HCT116 (cell line): ENCODE measurements around the gene PIK3IP1. TPM values are rescaled to one million over a fixed set of nuclear protein-coding genes. Genes with fewer than 3 reads are reported as not detected.
"Not testable (repeated sequence)": the region's sequence is repeated elsewhere in the genome, so short reads cannot be mapped to it uniquely, and the experiment has no call there.

Source experiments
- ATAC-seq: fragments of 200-7000 bp; cut with Tn5 transposase; 2 replicates; pipeline ENCODE4 v1.9.1; 2020; ENCODE audit warnings: mild to moderate bottlenecking, moderate library complexity
- BruUV-seq: library from RNA; stranded (reverse); fragments of 400-500 nt; replicated peaks from 2 replicates; lab custom pipeline; 2021; lab: Mats Ljungman, UMichigan
- CTCF ChIA-PET: fragments of 300-600 bp; sonication (Branson Sonifier 250); formaldehyde crosslinking; loops from one replicate; lab custom pipeline; 2021; ENCODE audit warnings: antibody characterized with exemption; lab: Charles Lee
- POLR2A ChIA-PET: fragments of 300-600, 350-600 bp; sonication (Branson Sonifier 250); formaldehyde crosslinking; loops from one replicate; lab custom pipeline; 2021; ENCODE audit warnings: antibody characterized with exemption; lab: Charles Lee
- RAD21 ChIA-PET, 2 experiments: fragments of 300-600 bp; sonication (Branson Sonifier 250); formaldehyde crosslinking; loops; one replicate each; lab custom pipeline; 2023; ENCODE audit warnings: low total read pairs in 2 of 2; ENCODE audit not compliant: uncharacterized antibody in 2 of 2, unreplicated experiment in 2 of 2, low non-redundant PET in 1 of 2; lab: Charles Lee
- DNase-seq: peaks from one replicate; pipeline ENCODE4 v3.0.0-alpha.2; 2010; ENCODE audit warnings: low read depth, low spot score
- H2AFZ ChIP-seq: fragments of 200-600 bp; shearing (Covaris generic), sonication (generic); 2 replicates; pipeline ENCODE4 v1.6.1; 2017; ENCODE audit warnings: low read depth, mixed run types, mixed read lengths, antibody characterized with exemption, low read length; ENCODE audit not compliant: poor library complexity, severe bottlenecking
- H3K27ac ChIP-seq: 2 replicates; pipeline ENCODE4 v1.5.1; 2012; ENCODE audit warnings: low read depth, low read length
- H3K27me3 ChIP-seq: fragments of 200-600 bp; sonication (generic); 2 replicates; pipeline ENCODE4 v1.6.1; 2016; ENCODE audit warnings: mixed run types, low read length, mixed read lengths; ENCODE audit not compliant: insufficient read depth
- H3K36me3 ChIP-seq, 2 experiments: fragments of 200-500 bp in 1 of 2; fragments of 200-600 bp in 1 of 2; sonication (Bioruptor generic) in 1 of 2; sonication (generic) in 1 of 2; 2 replicates each; pipeline versions ENCODE4 v1.5.1 to v1.6.1; 2014 to 2016; ENCODE audit warnings: low read length in 2 of 2, inconsistent platforms in 1 of 2, mixed read lengths in 1 of 2, mixed run types in 1 of 2; ENCODE audit not compliant: insufficient read depth in 2 of 2, control insufficient read depth in 1 of 2
- H3K4me1 ChIP-seq, 2 experiments: fragments of 200-600 bp in 1 of 2; sonication (generic) in 1 of 2; 2 replicates each; pipeline versions ENCODE4 v1.5.1 to v1.6.1; 2012 to 2017; ENCODE audit warnings: low read length in 2 of 2, inconsistent platforms in 1 of 2, mild to moderate bottlenecking in 1 of 2, mixed read lengths in 1 of 2, mixed run types in 1 of 2, moderate library complexity in 1 of 2; ENCODE audit not compliant: insufficient read depth in 2 of 2, control insufficient read depth in 1 of 2
- H3K4me2 ChIP-seq: fragments of 200-600 bp; sonication (generic); 2 replicates; pipeline ENCODE4 v1.6.1; 2017; ENCODE audit warnings: mixed run types, low read length, mixed read lengths
- H3K4me3 ChIP-seq, 2 experiments: fragments of 200-600 bp in 1 of 2; sonication (generic) in 1 of 2; replicated peaks in 1 of 2; 2 replicates each; pipeline ENCODE4 v1.5.1; 2011 to 2016; ENCODE audit warnings: low read length in 2 of 2, control low read depth in 1 of 2, low read depth in 1 of 2, mild to moderate bottlenecking in 1 of 2, mixed read lengths in 1 of 2, mixed run types in 1 of 2
- H3K79me2 ChIP-seq: fragments of 200-600 bp; sonication (generic); 2 replicates; pipeline ENCODE4 v1.6.1; 2017; ENCODE audit warnings: mild to moderate bottlenecking, mixed run types, low read length, moderate library complexity, mixed read lengths; ENCODE audit not compliant: insufficient read depth
- H3K9ac ChIP-seq: fragments of 200-600 bp; sonication (generic); 2 replicates; pipeline ENCODE4 v1.6.1; 2016; ENCODE audit warnings: low read length, mixed read lengths
- H3K9me2 ChIP-seq: fragments of 200-600 bp; sonication (generic), shearing (Covaris generic); 2 replicates; pipeline ENCODE4 v1.6.1; 2017; ENCODE audit warnings: mixed run types, mild to moderate bottlenecking, moderate library complexity; ENCODE audit not compliant: insufficient read depth
- H3K9me3 ChIP-seq, 2 experiments: fragments of 200-500 bp in 1 of 2; fragments of 200-600 bp in 1 of 2; sonication (Bioruptor generic) in 1 of 2; sonication (generic) in 1 of 2; 2 replicates each; pipeline ENCODE4 v1.6.1; 2014 to 2017; ENCODE audit warnings: low read length in 2 of 2, mixed read lengths in 2 of 2, inconsistent platforms in 1 of 2, low read depth in 1 of 2, mild to moderate bottlenecking in 1 of 2, mixed run types in 1 of 2, moderate library complexity in 1 of 2; ENCODE audit not compliant: control insufficient read depth in 1 of 2, insufficient read depth in 1 of 2
- H4K20me1 ChIP-seq: fragments of 200-600 bp; sonication (generic), shearing (Covaris generic); 2 replicates; pipeline ENCODE4 v1.6.1; 2017; ENCODE audit warnings: mixed run types, mild to moderate bottlenecking, moderate library complexity; ENCODE audit not compliant: insufficient read depth
- CBX3 ChIP-seq: IDR thresholded peaks from 2 replicates; pipeline ENCODE4 v1.6.1; 2012; ENCODE audit warnings: low read depth
- ELF1 ChIP-seq: IDR thresholded peaks from 2 replicates; pipeline ENCODE4 v1.6.1; 2012; ENCODE audit warnings: low read depth, borderline replicate concordance
- EZH2 ChIP-seq: fragments of 200-600 bp; sonication (generic); IDR thresholded peaks from 2 replicates; pipeline ENCODE4 v1.6.1; 2017; ENCODE audit warnings: antibody characterized with exemption, mixed run types
- EZH2phosphoT487 ChIP-seq: fragments of 200-600 bp; IDR thresholded peaks from 2 replicates; pipeline ENCODE4 v1.6.1; 2018; ENCODE audit warnings: antibody characterized with exemption, borderline replicate concordance
- JUND ChIP-seq: IDR thresholded peaks from 2 replicates; pipeline ENCODE4 v1.6.1; 2012
- POLR2A ChIP-seq: IDR thresholded peaks from 2 replicates; pipeline ENCODE4 v1.7.0; 2011; ENCODE audit warnings: borderline replicate concordance; ENCODE audit not compliant: insufficient read depth, insufficient read length; ENCODE audit errors: extremely low read depth
- SIN3A ChIP-seq: IDR thresholded peaks from 2 replicates; pipeline ENCODE4 v1.6.1; 2012; ENCODE audit warnings: low read depth
- SRF ChIP-seq: IDR thresholded peaks from 2 replicates; pipeline ENCODE4 v1.6.1; 2012; ENCODE audit warnings: low read depth
- YY1 ChIP-seq: IDR thresholded peaks from 2 replicates; pipeline ENCODE4 v1.6.1; 2011; ENCODE audit warnings: low read length, low read depth, moderate library complexity, mild to moderate bottlenecking; ENCODE audit not compliant: insufficient replicate concordance; ENCODE audit errors: extremely low read depth
- ZFX ChIP-seq: fragments of 450-650 bp; IDR thresholded peaks from 2 replicates; pipeline ENCODE4 v1.6.1; 2017
- ZNF274 ChIP-seq: fragments of 200-500 bp; sonication (Bioruptor generic); IDR thresholded peaks from 2 replicates; pipeline ENCODE4 v1.6.1; 2014; ENCODE audit warnings: mild to moderate bottlenecking, low read depth, low read length, inconsistent platforms
- intact Hi-C: fragments of 100-400 bp; cut with micrococcal nuclease; formaldehyde crosslinking; loops from 2 replicates; pipeline ENCODE4 v1.10.0; 2022
- total RNA-seq: library from RNA; stranded (reverse); gene quantifications from one replicate; pipeline ENCODE4 v1.2.1, GENCODE V29; 2021; ENCODE audit not compliant: unreplicated experiment
- TF ChIP-seq, protein P1 (sequence below): IDR thresholded peaks from 2 replicates; pipeline ENCODE4 v1.6.1; 2012
- TF ChIP-seq, protein P2 (sequence below): IDR thresholded peaks from 2 replicates; pipeline ENCODE4 v1.6.1; 2011; ENCODE audit warnings: mild to moderate bottlenecking, low read length, moderate library complexity; ENCODE audit not compliant: insufficient replicate concordance; ENCODE audit errors: extremely low read depth
- TF ChIP-seq, protein P3 (sequence below): IDR thresholded peaks from 2 replicates; pipeline ENCODE4 v1.6.1; 2012; ENCODE audit warnings: low read depth

PIK3IP1 gene
- total RNA-seq, 1 experiment from 2014 or later, result 1.6 TPM

DNA sequence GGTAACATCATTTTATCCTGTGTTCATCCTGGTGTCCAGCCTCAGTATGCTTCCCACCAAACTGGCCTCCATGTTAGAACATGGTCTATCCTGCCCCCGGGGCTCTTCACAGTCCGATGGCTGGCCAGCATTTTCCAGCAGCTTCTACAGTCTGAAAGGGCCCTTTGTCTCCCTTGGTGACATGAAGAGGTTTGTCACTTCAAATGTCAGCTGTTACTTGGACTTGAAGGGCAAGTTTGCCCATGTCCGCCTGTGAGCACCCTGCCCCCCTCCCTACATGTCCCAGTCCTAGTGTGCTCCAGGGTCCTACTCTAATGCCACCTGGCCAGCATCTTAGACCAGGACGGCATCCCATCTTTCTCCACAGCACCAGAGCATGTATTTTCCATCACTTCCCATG lies 29.1 kb upstream of the PIK3IP1 start:
- no TSS peak for BruUV-seq
- Histone ChIP-seq H3K9ac (no peak overlapping the region), H3K36me3 (peaks cover 7 to 10% of the 10 kb centered on the region in 2 experiments; a peak in 2 of 4 replicates), H3K79me2 (no peaks in the 10 kb centered on the region), H2AFZ (no peak overlapping the region), H3K9me3 (no peaks in the 10 kb centered on the region), H3K27me3 (no peaks in the 10 kb centered on the region), H3K4me2 (no peak overlapping the region), H3K4me1 (no peaks in the 10 kb centered on the region), H3K9me2 (no peaks in the 10 kb centered on the region), H4K20me1 (no peaks in the 10 kb centered on the region), H3K4me3 (no peak overlapping the region), H3K27ac (no peak overlapping the region)
- intact Hi-C loops, result no loop called here
- TF ChIP-seq, protein P1, sequence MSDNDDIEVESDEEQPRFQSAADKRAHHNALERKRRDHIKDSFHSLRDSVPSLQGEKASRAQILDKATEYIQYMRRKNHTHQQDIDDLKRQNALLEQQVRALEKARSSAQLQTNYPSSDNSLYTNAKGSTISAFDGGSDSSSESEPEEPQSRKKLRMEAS, result no peak
- TF ChIP-seq, protein P2, sequence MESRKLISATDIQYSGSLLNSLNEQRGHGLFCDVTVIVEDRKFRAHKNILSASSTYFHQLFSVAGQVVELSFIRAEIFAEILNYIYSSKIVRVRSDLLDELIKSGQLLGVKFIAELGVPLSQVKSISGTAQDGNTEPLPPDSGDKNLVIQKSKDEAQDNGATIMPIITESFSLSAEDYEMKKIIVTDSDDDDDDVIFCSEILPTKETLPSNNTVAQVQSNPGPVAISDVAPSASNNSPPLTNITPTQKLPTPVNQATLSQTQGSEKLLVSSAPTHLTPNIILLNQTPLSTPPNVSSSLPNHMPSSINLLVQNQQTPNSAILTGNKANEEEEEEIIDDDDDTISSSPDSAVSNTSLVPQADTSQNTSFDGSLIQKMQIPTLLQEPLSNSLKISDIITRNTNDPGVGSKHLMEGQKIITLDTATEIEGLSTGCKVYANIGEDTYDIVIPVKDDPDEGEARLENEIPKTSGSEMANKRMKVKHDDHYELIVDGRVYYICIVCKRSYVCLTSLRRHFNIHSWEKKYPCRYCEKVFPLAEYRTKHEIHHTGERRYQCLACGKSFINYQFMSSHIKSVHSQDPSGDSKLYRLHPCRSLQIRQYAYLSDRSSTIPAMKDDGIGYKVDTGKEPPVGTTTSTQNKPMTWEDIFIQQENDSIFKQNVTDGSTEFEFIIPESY, result no peak
- TF ChIP-seq YY1, result no peak
- TF ChIP-seq EZH2phosphoT487, result no peak
- no peak for TF ChIP-seq ZFX
- TF ChIP-seq ELF1, result no peak
- no peak for TF ChIP-seq SIN3A
- TF ChIP-seq CBX3, result no peak
- TF ChIP-seq, protein P3, sequence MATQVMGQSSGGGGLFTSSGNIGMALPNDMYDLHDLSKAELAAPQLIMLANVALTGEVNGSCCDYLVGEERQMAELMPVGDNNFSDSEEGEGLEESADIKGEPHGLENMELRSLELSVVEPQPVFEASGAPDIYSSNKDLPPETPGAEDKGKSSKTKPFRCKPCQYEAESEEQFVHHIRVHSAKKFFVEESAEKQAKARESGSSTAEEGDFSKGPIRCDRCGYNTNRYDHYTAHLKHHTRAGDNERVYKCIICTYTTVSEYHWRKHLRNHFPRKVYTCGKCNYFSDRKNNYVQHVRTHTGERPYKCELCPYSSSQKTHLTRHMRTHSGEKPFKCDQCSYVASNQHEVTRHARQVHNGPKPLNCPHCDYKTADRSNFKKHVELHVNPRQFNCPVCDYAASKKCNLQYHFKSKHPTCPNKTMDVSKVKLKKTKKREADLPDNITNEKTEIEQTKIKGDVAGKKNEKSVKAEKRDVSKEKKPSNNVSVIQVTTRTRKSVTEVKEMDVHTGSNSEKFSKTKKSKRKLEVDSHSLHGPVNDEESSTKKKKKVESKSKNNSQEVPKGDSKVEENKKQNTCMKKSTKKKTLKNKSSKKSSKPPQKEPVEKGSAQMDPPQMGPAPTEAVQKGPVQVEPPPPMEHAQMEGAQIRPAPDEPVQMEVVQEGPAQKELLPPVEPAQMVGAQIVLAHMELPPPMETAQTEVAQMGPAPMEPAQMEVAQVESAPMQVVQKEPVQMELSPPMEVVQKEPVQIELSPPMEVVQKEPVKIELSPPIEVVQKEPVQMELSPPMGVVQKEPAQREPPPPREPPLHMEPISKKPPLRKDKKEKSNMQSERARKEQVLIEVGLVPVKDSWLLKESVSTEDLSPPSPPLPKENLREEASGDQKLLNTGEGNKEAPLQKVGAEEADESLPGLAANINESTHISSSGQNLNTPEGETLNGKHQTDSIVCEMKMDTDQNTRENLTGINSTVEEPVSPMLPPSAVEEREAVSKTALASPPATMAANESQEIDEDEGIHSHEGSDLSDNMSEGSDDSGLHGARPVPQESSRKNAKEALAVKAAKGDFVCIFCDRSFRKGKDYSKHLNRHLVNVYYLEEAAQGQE, result no peak
- no peak for TF ChIP-seq JUND
- TF ChIP-seq POLR2A, result no peak
- TF ChIP-seq SRF, result no peak
- TF ChIP-seq ZNF274, result no peak
- TF ChIP-seq EZH2, result no peak
- ChIA-PET CTCF (interaction anchor here (3.9 kb wide), 1 partner anchor 8 kb away, joined by 20 read pairs; no protein-coding TSS in a partner anchor), RAD21 (no interaction called here), POLR2A (no interaction called here)
- DNase-seq (no peak), ATAC-seq (no peak)

DNA sequence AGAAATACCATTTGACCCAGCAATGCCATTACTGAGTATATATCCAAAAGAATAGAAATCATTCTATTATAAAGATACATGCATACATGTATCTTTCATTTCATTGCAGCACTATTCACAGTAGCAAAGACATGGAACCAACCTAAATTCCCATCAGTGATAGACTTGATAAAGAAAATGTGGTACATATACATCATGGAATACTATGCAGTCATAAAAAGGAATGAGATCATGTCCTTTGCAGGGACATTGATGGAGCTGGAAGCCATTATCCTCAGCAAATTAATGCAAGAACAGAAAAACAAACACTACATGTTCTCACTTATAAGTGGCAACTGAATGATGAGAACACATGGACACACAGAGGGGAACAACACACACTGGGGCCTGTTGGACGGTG lies 21.9 kb upstream of the PIK3IP1 start:
- H3K27ac ChIP-seq, POLR2A ChIA-PET, H3K79me2 ChIP-seq, RAD21 ChIA-PET, H3K4me2 ChIP-seq, BruUV-seq, H3K36me3 ChIP-seq, H3K9ac ChIP-seq, H2AFZ ChIP-seq, H4K20me1 ChIP-seq, H3K4me3 ChIP-seq, H3K4me1 ChIP-seq, DNase-seq, H3K9me2 ChIP-seq, H3K9me3 ChIP-seq, ATAC-seq, H3K27me3 ChIP-seq: not testable (repeated sequence)
- CTCF ChIA-PET, result interaction anchor here (0.6 to 2.1 kb wide), 8 partner anchors 9 to 414 kb away, joined by 3 to 21 read pairs (median 9); partner anchors contain the start of genes PIK3IP1 and SELENOM
- intact Hi-C loops, result loop anchor here (5.0 kb wide), 1 partner anchor 347 kb away; the partner anchor contains the start of genes MORC2 and TUG1
